ENCODE measurements around the gene LNX1.

Gene LNX1

DNA sequence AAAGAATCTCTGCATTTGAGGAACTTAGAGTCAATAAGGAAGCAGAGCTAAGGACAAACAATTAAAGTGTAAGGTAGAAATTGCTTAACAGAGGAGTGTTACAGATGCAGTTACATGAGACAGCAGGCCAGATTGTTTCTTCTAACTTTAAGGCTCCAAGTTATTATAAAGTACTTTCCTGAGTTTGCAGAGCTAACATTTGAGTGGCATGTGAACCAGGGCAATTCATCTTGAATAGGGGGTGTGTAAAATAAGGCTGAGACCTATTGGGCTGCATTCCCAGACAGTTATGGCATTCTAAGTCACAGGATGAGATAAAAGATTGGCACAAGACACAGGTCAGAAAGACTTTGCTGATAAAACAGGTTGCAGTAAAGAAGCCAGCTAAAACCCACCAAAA, 7.6 kb upstream of the LNX1 start:
- DNase-seq, result no peak

GRCh38 chr4:53598483-53598882, 7.2 kb upstream of the LNX1 start:
- no peak for DNase-seq

- no peak for DNase-seq
Measured at GRCh38 chr4:53596901-53597300, 5.6 kb upstream of the LNX1 start.

GRCh38 chr4:53595834-53596233, 4.5 kb upstream of the LNX1 start:
- no peak for DNase-seq

DNA sequence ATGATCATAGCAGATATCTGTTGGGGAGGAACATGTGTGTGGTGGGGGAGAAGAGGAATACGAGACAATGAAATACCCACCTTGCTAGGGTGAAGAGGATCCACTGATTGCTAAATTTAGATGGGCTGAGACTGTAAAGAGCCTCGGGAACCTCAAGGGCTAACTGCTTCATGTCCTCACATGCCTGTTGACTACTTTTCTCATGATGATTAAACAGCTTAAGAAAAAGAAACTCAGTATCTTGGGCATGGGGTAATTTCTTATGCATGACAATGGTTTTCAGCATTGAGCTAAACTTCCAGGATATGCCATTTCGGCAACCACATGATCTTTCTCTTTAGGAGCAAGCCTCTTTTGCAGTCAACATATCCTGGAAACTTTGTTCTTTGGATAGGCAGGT, 3.9 kb upstream of the LNX1 start:
- DNase-seq, result no peak

GRCh38 chr4:53593765-53594164, 2.5 kb upstream of the LNX1 start:
- DNase-seq, result no peak

DNA sequence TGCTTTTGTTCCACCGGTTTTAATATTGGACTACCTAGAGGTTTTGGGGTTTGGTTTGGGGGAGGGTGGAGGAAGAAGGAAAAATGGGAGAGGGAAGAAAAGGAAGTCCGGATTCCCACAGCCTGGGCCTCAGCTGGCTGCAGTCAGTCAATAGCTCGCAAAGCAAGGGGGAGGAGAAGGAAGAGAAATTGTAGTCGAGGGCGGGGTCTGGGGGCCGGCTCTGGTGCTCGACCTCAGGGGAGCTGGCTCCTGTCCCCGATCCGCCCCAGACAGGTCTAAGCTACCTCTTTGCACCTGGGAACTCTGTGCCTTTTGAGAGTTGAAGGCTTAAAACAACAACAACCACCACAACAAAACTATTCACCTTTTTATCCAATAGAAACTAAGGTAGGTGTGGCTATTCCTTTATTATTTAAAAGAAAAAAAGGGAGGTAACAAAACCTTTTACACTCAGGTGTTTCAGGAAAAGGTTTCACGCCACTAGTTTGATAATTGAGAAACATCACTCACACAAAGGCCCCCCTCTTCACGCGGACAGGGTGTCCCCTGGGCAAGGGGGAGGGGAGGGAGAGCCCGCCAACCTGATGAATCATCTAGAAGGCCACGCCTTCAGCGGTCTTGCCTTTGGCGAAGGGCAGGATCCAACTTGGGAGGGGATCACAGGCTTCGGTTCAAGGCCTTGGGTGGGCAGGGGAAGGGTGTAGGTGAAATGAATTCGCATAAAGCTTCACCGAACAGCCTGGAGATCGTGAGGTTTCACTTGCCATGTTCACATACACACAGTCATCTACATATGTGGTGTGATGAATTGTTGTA, 1.6 kb upstream of the LNX1 start:
- DNase-seq, result no peak

GRCh38 chr4:53592122-53592521, 836 bp upstream of the LNX1 start:
- DNase-seq, result no peak

- no peak for DNase-seq
Measured at GRCh38 chr4:53590187-53590586, 1.1 kb downstream of the LNX1 start.

DNA sequence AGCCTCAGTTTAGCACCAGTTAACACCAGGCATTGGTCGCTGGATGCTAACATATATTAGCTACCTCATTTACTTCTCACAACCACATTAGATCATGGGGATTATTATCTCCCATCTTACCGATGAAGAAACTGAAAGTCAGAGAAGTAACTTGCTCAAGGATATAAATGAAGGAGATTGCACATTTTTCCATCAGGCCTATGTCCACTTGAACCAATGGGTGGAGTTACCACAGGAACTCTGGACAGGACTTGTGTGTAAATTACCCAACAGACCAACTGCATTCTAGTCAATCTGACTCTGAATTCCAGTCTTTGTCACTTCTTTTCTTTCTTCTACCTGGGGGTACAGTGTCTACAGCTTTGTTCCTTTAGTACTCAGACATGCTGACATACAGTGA, 1.8 kb downstream of the LNX1 start:
- DNase-seq, result no peak

GRCh38 chr4:53587135-53587534, 4.2 kb downstream of the LNX1 start:
- DNase-seq, result no peak

DNA sequence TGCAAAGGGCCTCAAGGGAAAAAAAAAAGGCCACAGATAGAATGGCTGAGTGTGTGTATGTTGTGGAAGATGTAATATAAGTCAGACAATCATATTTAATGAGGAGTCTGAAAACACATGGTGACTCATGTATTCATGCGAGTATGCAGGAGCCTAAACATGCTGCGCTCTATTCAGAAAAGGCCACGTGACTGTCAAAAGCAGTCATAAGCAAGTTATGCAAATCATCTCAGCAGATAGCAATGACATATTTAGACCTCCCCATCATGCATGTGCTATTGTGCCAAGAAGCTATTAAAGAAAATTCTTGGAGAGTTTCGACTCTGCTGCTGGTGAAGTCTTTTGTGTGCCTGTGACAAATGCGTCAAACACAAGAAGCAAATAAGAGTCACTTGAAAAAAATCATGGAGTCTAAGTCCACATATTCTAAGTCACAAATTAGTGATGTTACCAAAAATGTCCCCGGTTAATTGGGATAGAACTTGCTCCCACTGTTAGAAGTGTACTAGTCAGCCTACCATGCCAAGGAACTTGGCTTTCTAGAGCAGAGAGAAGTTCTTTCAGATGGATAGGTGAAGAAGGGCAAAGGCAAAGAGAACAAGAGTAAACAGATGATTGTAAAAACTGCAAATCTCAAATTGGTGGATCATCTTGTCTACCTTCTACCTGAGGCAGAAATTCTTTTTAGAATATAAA, 5.0 kb downstream of the LNX1 start:
- no peak for DNase-seq

GRCh38 chr4:53584658-53585057, 6.6 kb downstream of the LNX1 start:
- no peak for DNase-seq

DNA sequence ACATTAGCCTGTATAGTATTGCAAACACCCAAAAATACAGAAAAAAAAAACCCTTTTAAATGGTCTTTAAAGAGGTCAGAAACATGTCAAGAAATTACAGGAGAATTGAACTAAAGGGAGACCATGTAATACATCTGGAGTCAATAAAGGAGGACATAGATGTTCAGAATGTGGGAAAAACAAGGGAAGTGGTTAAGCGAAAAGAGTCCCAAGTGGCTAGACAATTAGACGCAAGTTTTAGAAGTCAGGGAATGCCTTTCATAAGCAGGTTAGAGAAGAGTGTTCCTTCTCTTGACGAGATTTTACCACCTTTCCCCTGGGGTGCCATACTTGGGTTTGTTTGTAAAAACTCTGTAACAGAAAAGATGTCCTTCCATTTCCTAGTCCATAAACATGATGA, 7.8 kb downstream of the LNX1 start:
- DNase-seq, result no peak

DNA sequence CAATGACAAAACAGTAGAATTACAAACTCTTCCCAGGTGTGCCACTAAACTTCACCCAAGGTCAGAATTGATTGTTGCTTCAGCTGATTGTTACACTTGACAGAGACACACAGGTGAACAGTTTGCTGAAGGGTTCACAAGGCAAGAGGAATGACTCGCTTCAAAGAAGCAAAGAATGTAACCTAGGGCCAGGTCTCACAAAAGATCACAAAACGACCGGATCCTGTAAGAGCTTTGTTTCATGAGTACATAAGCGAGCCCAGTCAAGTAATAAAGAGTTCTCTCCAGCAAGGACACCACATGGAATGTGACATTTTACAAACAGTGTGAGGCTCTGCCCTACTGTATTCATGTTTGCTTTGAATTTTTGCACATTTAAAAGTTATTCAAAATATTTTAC, 9.1 kb downstream of the LNX1 start:
- DNase-seq, result no peak

- DNase-seq, result no peak
Measured at GRCh38 chr4:53580274-53580673, 11.0 kb downstream of the LNX1 start.

- DNase-seq, result no peak
Measured at GRCh38 chr4:53579826-53580225, 11.5 kb downstream of the LNX1 start.

GRCh38 chr4:53576676-53577372, 14.5 kb downstream of the LNX1 start:
- no peak for DNase-seq

DNA sequence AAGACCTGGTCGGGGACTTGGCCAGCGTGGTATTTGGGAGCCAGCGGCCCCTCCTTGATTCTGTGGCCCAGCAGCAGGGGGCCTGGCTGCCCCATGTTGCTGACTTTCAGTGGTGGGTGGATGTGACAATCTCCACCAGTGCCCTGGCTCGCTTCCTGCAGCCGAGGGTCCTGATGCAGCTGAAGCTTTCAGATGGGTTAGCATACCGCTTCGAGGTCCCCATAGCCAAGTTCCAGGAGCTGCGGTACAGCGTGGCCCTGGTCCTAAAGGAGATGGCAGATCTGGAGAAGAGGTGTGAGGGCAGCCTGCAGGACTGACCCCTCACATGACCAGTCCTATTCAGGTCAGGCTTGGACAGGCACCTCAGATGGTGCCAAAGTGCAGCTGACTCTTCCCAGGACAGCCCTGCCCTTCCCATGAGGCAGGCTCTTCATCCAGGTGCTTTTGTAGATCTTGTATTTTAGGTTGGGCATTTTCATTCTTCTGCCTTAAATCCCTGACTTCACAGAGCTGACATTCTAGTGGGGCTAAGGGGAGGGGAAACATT, 15.1 kb downstream of the LNX1 start:
- no peak for DNase-seq

GRCh38 chr4:53575552-53575951, 15.7 kb downstream of the LNX1 start:
- no peak for DNase-seq

GRCh38 chr4:53574528-53574927, 16.8 kb downstream of the LNX1 start:
- DNase-seq, result no peak

GRCh38 chr4:53573696-53574095, 17.6 kb downstream of the LNX1 start:
- DNase-seq, result no peak

DNA sequence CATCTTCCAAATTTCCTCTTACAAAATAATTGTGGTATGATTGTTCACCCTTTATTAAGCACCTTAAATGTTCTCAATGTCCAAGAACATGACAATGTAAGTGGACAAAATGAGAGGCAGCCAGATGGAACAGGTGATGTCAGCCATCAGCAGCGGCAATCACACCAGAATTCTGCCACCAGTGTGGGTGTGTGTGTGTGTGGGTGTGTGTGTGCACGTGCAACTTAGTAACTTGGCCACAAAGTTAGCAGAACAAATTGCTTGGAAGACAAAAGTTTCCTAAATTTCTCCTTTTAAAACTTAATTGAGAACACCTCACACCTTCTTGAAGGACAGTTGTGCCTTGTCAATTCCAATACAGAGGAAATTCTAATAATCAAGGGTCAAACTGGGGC, 18.7 kb downstream of the LNX1 start:
- no peak for DNase-seq
